Small intestine (tissue), 4 donors: ENCODE data around the gene UROC1. TPM values are rescaled to one million over a fixed set of nuclear protein-coding genes. Genes with fewer than 3 reads are reported as not detected.

Experiments used
- polyA plus RNA-seq, 4 donors: library from polyadenylated mRNA; stranded (reverse) in 3 of 4; unstranded in 1 of 4; fragments of 200-250 nt in 3 of 4; fragments of 120-200 nt in 1 of 4; gene quantifications; one replicate each; pipeline versions ENCODE4 v1.2.1 to v1.2.3, GENCODE V29; 2013
- donor health status: healthy with polysubstance abuse.
- donor health status: Bipolar disorder and iron deficiency.
- donor health status: healthy.

Gene UROC1
- polyA plus RNA-seq, 4 donors = 0.07 to 0.27 TPM; not detected in 2

Other genes starting within 250 kb of the UROC1 start
- 1 to 10 TPM in 3 of 4 donors, under 1 TPM in 1; 0.45 to 9.7 (median 2.0) TPM for gene KLF15, start 160.4 kb downstream of the UROC1 start, polyA plus RNA-seq
- under 1 TPM in 1 of 4 donors, not detected in 3; 0.53 TPM for gene CFAP100, start 122.9 kb downstream of the UROC1 start, polyA plus RNA-seq
- 10 to 100 TPM in 3 of 4 donors, 1 to 10 TPM in 1; 10.0 to 35.9 (median 13.3) TPM for gene ZXDC, start 41.9 kb downstream of the UROC1 start, polyA plus RNA-seq
- gene CHST13, start 6.4 kb upstream of the UROC1 start, polyA plus RNA-seq = 10 to 100 TPM in 1 of 4 donors, 1 to 10 TPM in 1, under 1 TPM in 2; 0.21 to 95.9 (median 1.4) TPM
- gene C3orf22, start 41.2 kb upstream of the UROC1 start, polyA plus RNA-seq = under 1 TPM in 1 of 4 donors, not detected in 3; 0.78 TPM
- gene TXNRD3, start 137.4 kb upstream of the UROC1 start, polyA plus RNA-seq = 1 to 10 TPM in 3 of 4 donors, under 1 TPM in 1; 0.89 to 7.4 (median 2.8) TPM
- 10 to 100 TPM in 1 of 4 donors, 1 to 10 TPM in 3; 2.2 to 15.0 (median 7.4) TPM for gene CHCHD6, start 186.5 kb upstream of the UROC1 start, polyA plus RNA-seq